HG02840 (cell line): Measurements from ENCODE around the gene LRRC9.
"Not testable (repeated sequence)": the region's sequence is repeated elsewhere in the genome, so short reads cannot be mapped to it uniquely, and the experiment has no call there.

Experiments
- ATAC-seq: cut with Tn5 transposase; IDR thresholded peaks from one replicate; pipeline ENCODE4 v1.9.1; 2021; ENCODE audit warnings: mild to moderate bottlenecking, moderate library complexity, moderate number of reproducible peaks; ENCODE audit not compliant: unreplicated experiment, low FRiP score

The LRRC9 gene

DNA sequence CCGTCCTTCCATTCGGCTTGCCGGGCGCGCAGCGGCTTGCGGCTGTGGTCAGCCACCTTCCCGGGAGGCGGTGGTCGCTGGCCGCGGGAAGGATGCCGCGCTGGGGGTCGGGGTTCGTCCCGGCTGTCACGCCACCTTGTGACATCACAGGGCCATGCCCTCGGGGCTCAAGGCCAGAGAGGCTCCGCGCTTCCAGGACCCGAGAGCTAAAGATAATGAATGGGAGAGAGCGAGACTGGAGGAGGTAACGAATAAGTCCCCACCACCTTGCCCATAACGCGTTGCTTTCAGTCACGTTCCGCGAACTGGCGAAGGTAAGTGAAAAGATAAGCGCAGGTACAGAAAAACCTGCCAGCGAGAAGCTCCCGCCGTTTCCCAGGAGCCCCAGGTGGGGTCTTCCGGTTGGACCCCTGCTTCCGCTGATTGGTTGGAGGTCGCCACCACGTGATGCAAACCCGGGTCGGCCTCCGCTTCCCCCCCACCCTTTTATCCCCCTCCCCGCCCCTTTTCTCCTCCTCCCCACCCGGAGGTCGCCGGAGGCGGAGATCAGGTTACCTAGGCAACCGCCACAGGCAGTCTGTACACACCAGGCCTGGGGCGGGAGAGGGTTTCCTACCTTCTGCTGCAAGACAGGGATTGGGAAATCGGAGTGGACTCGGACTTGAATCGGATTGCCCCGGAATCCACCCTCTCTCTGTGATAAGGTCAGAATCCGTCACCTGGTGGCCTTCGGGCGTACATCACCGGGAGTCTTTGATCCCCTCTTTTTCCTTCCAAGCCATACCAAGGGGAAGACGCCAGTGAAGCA, at the start of gene LRRC9:
Gene LRRC9 (plus strand): TSS at position 575 of the 808 bp plus-strand sequence.
- no peak for ATAC-seq

DNA sequence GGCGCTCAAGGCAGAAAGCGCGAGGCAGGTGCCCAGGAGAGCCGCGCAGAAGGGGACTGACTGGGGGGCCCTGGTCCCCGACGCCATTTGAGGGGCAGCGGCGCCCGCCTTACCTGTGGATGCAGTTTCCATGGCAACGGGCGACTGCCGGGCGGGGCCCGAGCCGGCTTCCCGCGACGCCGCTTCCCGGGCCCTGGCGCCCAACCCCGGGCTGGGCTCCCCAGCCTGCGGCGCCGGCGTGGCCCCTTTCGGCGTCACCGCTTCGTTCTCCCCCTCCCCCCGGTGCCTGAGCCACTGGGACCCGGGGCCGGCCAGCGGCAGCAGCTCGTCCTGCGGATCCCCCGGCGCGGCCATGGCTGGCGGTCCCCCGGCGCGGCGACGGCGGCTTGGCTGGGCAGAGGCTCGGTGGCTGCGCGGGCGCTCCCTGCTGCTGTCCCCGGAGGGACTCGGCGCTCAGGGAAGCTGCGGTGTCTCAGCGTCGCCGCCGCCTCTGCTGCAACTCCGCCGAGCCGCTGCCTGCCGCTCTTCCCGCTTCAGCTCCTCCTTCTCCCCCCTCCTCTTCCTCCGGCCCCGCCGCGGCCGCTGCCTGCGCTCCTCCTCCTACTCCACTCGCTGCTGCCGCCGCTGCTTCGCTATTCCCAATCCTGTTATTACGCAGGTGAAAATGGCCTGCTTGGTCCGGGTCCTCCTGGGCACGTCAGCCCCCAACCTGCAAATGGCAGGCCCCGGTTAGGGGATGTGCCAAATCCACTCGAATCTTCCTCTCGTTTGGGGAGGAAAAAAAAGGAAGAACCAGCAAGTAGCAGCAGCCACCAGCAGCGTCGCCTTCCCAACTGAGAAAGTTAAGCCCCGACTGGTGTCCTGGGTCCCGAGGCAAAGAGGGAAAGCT, 49.4 kb upstream of the LRRC9 start, which contains the start of gene RTN1:
Gene RTN1 (minus strand): TSS at position 500 of the 889 bp plus-strand sequence. CDS start 146 bp downstream, at position 354.
- no peak for ATAC-seq

- no peak for ATAC-seq
These were observed 48.8 kb upstream of the LRRC9 start for GRCh38 chr14:59871166-59871495.

DNA sequence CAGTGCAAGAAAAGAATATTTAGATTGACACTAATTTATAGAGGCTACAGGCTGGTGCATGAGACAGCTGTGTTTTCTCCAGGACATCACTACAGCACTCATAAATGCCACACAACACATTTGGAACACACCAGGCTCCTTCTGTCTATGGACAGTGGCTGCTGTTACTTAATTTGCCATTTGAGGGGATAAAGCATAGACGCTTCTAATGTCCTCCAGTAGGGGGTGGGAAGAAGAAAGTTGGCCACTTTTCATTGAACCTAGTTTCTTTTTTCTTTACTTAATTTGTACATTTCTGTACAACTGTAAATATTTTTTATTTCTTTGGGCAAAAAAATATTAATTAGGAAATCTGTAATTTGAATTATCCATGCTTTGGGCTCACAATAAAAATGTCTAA, 37.0 kb upstream of the LRRC9 start:
- no peak for ATAC-seq

GRCh38 chr14:59890676-59891075, 29.3 kb upstream of the LRRC9 start:
- ATAC-seq = no peak

- no peak for ATAC-seq
These were observed 24.2 kb upstream of the LRRC9 start for GRCh38 chr14:59895721-59896120.

GRCh38 chr14:59897757-59898383, 22.1 kb upstream of the LRRC9 start:
- ATAC-seq = no peak

- no peak for ATAC-seq
These were observed 19.4 kb upstream of the LRRC9 start for GRCh38 chr14:59900556-59900955.

- ATAC-seq = no peak
These were observed 15.8 kb upstream of the LRRC9 start for GRCh38 chr14:59904184-59904583.

DNA sequence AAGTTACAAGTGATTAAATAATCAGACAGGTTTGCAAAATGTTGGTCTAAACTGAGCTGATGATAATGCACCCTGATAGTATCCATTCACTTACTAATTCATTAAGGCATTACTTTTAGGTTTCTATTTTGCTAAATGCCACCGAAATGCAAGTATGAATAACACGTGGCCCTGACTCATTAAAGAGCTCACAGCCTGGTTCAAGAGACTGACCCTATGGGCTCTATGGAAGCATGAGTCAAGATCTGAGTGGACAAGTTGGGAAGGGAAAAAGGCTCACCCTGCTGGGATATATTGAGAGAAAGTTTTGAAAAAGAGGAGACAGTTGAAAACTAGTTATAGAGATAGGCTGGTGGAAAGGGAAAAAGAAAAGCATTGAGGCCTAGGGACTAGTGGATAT, 14.8 kb upstream of the LRRC9 start:
- ATAC-seq = no peak

DNA sequence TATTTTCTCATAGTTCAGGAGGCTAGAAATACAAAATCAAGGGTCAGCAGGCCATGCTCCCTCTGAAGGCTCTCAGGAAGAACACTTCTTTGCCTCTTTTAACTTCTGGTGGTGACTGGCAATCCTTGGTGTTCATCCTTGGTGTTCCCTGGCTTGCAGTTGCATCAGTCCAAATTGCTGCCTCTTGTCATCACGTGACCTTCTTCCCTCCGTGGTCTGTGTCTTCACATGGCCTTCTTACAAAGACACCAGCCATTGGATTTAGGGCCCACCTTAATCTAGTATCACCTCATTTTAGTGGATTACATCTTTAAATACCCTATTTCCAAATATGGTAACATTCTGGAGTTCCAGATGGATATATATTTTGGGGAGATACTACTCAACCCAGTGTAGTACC, 7.5 kb upstream of the LRRC9 start:
- ATAC-seq = no peak

- ATAC-seq = no peak
These were observed 6.8 kb upstream of the LRRC9 start for GRCh38 chr14:59913187-59913586.

GRCh38 chr14:59918824-59919569, 947 bp upstream of the LRRC9 start:
- ATAC-seq = no peak

GRCh38 chr14:59920378-59920683, 387 bp downstream of the LRRC9 start:
- no peak for ATAC-seq

DNA sequence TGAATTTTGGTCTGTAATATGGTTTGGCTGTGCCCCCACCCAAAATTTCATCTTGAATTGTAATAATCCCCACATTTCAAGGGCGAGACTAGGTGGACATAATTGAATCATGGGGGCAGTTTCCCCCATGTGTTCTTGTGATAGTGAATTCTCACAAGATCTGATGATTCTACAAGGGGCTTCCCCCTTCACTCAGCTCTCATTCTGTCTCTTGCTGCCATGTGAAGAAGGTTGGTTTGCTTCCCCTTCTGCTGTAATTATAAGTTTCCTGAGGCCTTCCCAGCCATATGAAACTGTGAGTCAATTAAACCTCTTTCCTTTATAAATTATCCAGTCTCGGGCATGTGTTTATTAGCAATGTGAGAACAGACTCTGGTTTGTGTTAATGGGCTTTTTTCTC, 5.9 kb downstream of the LRRC9 start:
- no peak for ATAC-seq

- no peak for ATAC-seq
These were observed 6.6 kb downstream of the LRRC9 start for GRCh38 chr14:59926534-59926933.

DNA sequence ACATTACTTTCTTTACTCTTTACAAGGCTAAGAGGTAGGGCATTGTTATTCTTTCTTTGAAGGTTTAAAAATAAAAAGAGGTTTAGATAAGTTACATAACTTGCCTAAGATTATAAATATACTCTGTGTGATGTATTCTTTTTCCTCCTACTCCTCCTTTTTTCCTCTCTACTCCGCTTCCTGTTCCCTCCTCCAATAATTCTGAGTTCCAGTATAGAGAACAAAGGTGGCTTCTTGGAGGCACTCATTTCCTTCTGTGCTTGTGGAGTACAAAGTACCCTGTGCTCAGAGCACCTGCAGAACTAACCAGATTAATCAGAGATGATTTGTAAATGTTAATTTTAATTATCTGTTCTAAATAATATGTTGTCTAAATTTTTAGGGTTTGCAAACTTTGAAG, 11.3 kb downstream of the LRRC9 start:
- ATAC-seq = no peak

GRCh38 chr14:59936145-59936544, 16.2 kb downstream of the LRRC9 start:
- ATAC-seq = no peak

- no peak for ATAC-seq
These were observed 19.9 kb downstream of the LRRC9 start for GRCh38 chr14:59939828-59940227.

GRCh38 chr14:59942296-59942862, 22.4 kb downstream of the LRRC9 start:
- ATAC-seq = not testable (repeated sequence)
